Panc1 (cell line): Measurements from ENCODE around the gene ZBTB20. TPM values are rescaled to one million over a fixed set of nuclear protein-coding genes. Genes with fewer than 3 reads are reported as not detected.

Experiments
- ATAC-seq: fragments of 200-7000 bp; cut with Tn5 transposase; 2 replicates; pipeline ENCODE4 v1.9.1; 2020; ENCODE audit warnings: mild to moderate bottlenecking, moderate library complexity
- BruUV-seq: library from RNA; stranded (reverse); fragments of 400-500 nt; replicated peaks from 2 replicates; lab custom pipeline; 2021; lab: Mats Ljungman, UMichigan
- CTCF ChIA-PET: fragments of 300-600 bp; sonication (Branson Sonifier 250); formaldehyde crosslinking; loops from one replicate; lab custom pipeline; 2022; ENCODE audit warnings: antibody characterized with exemption; lab: Charles Lee
- POLR2A ChIA-PET: fragments of 300-600 bp; sonication (Branson Sonifier 250); formaldehyde crosslinking; loops from one replicate; lab custom pipeline; 2022; ENCODE audit warnings: antibody characterized with exemption; lab: Charles Lee
- DNase-seq: peaks from one replicate; pipeline ENCODE4 v3.0.0-alpha.2; 2010; ENCODE audit warnings: low read depth, low spot score
- H3K27ac ChIP-seq: 2 replicates; pipeline ENCODE4 v1.5.1; 2011; ENCODE audit warnings: mild to moderate bottlenecking, low read length, inconsistent platforms
- H3K27me3 ChIP-seq: fragments of 200-500 bp; sonication (Bioruptor generic); 2 replicates; pipeline ENCODE4 v1.6.0; 2014; ENCODE audit warnings: low read length, inconsistent platforms; ENCODE audit not compliant: control insufficient read depth, insufficient read depth
- H3K36me3 ChIP-seq: fragments of 200-500 bp; sonication (Bioruptor generic); 2 replicates; pipeline ENCODE4 v1.5.1; 2014; ENCODE audit warnings: inconsistent platforms, mild to moderate bottlenecking, low read length, moderate library complexity; ENCODE audit not compliant: control insufficient read depth, insufficient read depth
- H3K4me1 ChIP-seq: 2 replicates; pipeline ENCODE4 v1.5.1; 2011; ENCODE audit warnings: inconsistent platforms, mild to moderate bottlenecking, low read length, moderate library complexity; ENCODE audit not compliant: control insufficient read depth, insufficient read depth
- H3K4me3 ChIP-seq, 2 experiments: 2 replicates each; pipeline ENCODE4 v1.5.1; 2011 to 2012; ENCODE audit warnings: low read depth in 2 of 2, low read length in 2 of 2, mild to moderate bottlenecking in 2 of 2, inconsistent platforms in 1 of 2, moderate library complexity in 1 of 2
- H3K9me3 ChIP-seq: fragments of 200-500 bp; sonication (Bioruptor generic); 2 replicates; pipeline ENCODE4 v1.5.1; 2014; ENCODE audit warnings: low read depth, mild to moderate bottlenecking, inconsistent platforms, low read length, moderate library complexity; ENCODE audit not compliant: control insufficient read depth, insufficient read depth
- POLR2AphosphoS5 ChIP-seq: IDR thresholded peaks from 2 replicates; pipeline ENCODE4 v1.6.1; 2012; ENCODE audit warnings: mild to moderate bottlenecking, low read depth, low read length, moderate library complexity
- REST ChIP-seq, 2 experiments: IDR thresholded peaks; 2 replicates each; pipeline ENCODE4 v1.6.1; 2011 to 2012; ENCODE audit warnings: low read depth in 2 of 2, control low read depth in 1 of 2, low read length in 1 of 2, mild to moderate bottlenecking in 1 of 2, moderate library complexity in 1 of 2; ENCODE audit not compliant: insufficient read depth in 1 of 2
- SIN3A ChIP-seq: IDR thresholded peaks from 2 replicates; pipeline ENCODE4 v1.6.1; 2012; ENCODE audit warnings: low read depth, mild to moderate bottlenecking, low read length, moderate library complexity, borderline replicate concordance; ENCODE audit not compliant: insufficient read depth
- TCF7L2 ChIP-seq: IDR thresholded peaks from 2 replicates; pipeline ENCODE4 v1.6.1; 2011; ENCODE audit warnings: mild to moderate bottlenecking, low read depth, low read length, inconsistent platforms
- in situ Hi-C: cut with HindIII; loops from 2 replicates; pipeline ENCODE4 v1.10.0; 2016; ENCODE audit warnings: low sequenced_read_pairs, low pct_unique_long_range_greater_than_20kb
- intact Hi-C: fragments of 100-400 bp; cut with micrococcal nuclease; formaldehyde crosslinking; loops from one replicate; pipeline ENCODE4 v1.10.0; 2022; ENCODE audit not compliant: unreplicated experiment
- total RNA-seq: library from RNA; stranded (reverse); gene quantifications from one replicate; pipeline ENCODE4 v1.2.1, GENCODE V29; 2021; ENCODE audit not compliant: unreplicated experiment
- TF ChIP-seq, protein P1 (sequence below): fragments of 450-650 bp; IDR thresholded peaks from 2 replicates; pipeline ENCODE4 v1.5.1; 2017; ENCODE audit warnings: mild to moderate bottlenecking

Gene ZBTB20
- total RNA-seq, 1 experiment from 2014 or later, result 4.1 TPM

- BruUV-seq, result no TSS peak
- Histone ChIP-seq H3K27me3 (no peaks in the 10 kb centered on the region), H3K27ac (no peak overlapping the region), H3K4me1 (no peaks in the 10 kb centered on the region), H3K9me3 (no peaks in the 10 kb centered on the region), H3K4me3 (no peak overlapping the region), H3K36me3 (no peaks in the 10 kb centered on the region)
- ChIA-PET POLR2A (no interaction called here), CTCF (no interaction called here)
- TF ChIP-seq, protein P1, sequence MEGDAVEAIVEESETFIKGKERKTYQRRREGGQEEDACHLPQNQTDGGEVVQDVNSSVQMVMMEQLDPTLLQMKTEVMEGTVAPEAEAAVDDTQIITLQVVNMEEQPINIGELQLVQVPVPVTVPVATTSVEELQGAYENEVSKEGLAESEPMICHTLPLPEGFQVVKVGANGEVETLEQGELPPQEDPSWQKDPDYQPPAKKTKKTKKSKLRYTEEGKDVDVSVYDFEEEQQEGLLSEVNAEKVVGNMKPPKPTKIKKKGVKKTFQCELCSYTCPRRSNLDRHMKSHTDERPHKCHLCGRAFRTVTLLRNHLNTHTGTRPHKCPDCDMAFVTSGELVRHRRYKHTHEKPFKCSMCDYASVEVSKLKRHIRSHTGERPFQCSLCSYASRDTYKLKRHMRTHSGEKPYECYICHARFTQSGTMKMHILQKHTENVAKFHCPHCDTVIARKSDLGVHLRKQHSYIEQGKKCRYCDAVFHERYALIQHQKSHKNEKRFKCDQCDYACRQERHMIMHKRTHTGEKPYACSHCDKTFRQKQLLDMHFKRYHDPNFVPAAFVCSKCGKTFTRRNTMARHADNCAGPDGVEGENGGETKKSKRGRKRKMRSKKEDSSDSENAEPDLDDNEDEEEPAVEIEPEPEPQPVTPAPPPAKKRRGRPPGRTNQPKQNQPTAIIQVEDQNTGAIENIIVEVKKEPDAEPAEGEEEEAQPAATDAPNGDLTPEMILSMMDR, result no peak
- no peak for TF ChIP-seq SIN3A
- no peak for TF ChIP-seq TCF7L2
- no peak for TF ChIP-seq REST (IDR thresholded peaks at IDR 0.05; ENCODE audit: insufficient read depth in 1 of 2, low read depth in 2 of 2, low read length in 1 of 2)
- no peak for TF ChIP-seq POLR2AphosphoS5
- ATAC-seq (no peak), DNase-seq (no peak)
- in situ Hi-C loops, result no loop called here
- intact Hi-C loops, result no loop called here
Measured at GRCh38 chr3:114361391-114361790, 785.7 kb downstream of the ZBTB20 start.

- DNase-seq (no peak), ATAC-seq (no peak)
- ChIA-PET CTCF (no interaction called here), POLR2A (no interaction called here)
- Histone ChIP-seq H3K4me1 (no peaks in the 10 kb centered on the region), H3K9me3 (no peaks in the 10 kb centered on the region), H3K4me3 (no peak overlapping the region), H3K27ac (no peak overlapping the region), H3K36me3 (no peaks in the 10 kb centered on the region), H3K27me3 (no peaks in the 10 kb centered on the region)
- intact Hi-C loops, result no loop called here
- in situ Hi-C loops, result no loop called here
- BruUV-seq, result no TSS peak
- TF ChIP-seq POLR2AphosphoS5 (no peak), REST (IDR thresholded peaks at IDR 0.05; ENCODE audit: insufficient read depth in 1 of 2, low read depth in 2 of 2, low read length in 1 of 2) (no peak), TCF7L2 (no peak), SIN3A (no peak)
- TF ChIP-seq, protein P1, result no peak
Measured at GRCh38 chr3:114356525-114356924, 790.6 kb downstream of the ZBTB20 start.
